Spleen (tissue), 11 donors: ENCODE data around the gene CLMP. TPM values are rescaled to one million over a fixed set of nuclear protein-coding genes. Genes with fewer than 3 reads are reported as not detected.
"Not testable (repeated sequence)": the region's sequence is repeated elsewhere in the genome, so short reads cannot be mapped to it uniquely, and the experiment has no call there.

Source experiments
- DNase-seq: peaks from one replicate; pipeline ENCODE4 v3.0.0-alpha.2; 2020
- H3K27ac ChIP-seq, 8 donors: fragments of 200-600 bp; sonication (generic) in 7 of 8; 1 replicate in 4 of 8; 2 replicates in 4 of 8; pipeline versions ENCODE4 v1.5.0 to v1.8.0; 2016 to 2021; ENCODE audit warnings: inconsistent platforms in 4 of 8, mild to moderate bottlenecking in 4 of 8, moderate library complexity in 1 of 8
- H3K27me3 ChIP-seq, 7 donors: fragments of 200-600 bp; sonication (generic) in 6 of 7; replicated peaks in 1 of 7; 1 replicate in 4 of 7; 2 replicates in 3 of 7; pipeline versions ENCODE4 v1.5.0 to v1.8.0; 2016 to 2021; ENCODE audit warnings: inconsistent platforms in 3 of 7, mild to moderate bottlenecking in 1 of 7
- H3K36me3 ChIP-seq, 6 donors: fragments of 200-600 bp; sonication (generic) in 5 of 6; 1 replicate in 4 of 6; 2 replicates in 2 of 6; pipeline versions ENCODE4 v1.5.0 to v1.8.0; 2016 to 2021; ENCODE audit warnings: inconsistent platforms in 2 of 6
- H3K4me1 ChIP-seq, 6 donors: fragments of 200-600 bp; sonication (generic) in 5 of 6; 1 replicate in 3 of 6; 2 replicates in 3 of 6; pipeline versions ENCODE4 v1.5.0 to v1.8.0; 2016 to 2021; ENCODE audit warnings: inconsistent platforms in 3 of 6
- H3K4me3 ChIP-seq, 8 donors: fragments of 200-600 bp; sonication (generic) in 7 of 8; 1 replicate in 4 of 8; 2 replicates in 4 of 8; pipeline versions ENCODE4 v1.5.0 to v1.8.0; 2016 to 2021; ENCODE audit warnings: inconsistent platforms in 4 of 8, mild to moderate bottlenecking in 4 of 8, moderate library complexity in 2 of 8
- H3K9me3 ChIP-seq, 8 donors: fragments of 200-600 bp; sonication (generic) in 7 of 8; 1 replicate in 4 of 8; 2 replicates in 4 of 8; pipeline versions ENCODE4 v1.5.0 to v1.8.0; 2016 to 2021; ENCODE audit warnings: inconsistent platforms in 4 of 8
- CTCF ChIP-seq, 11 experiments: fragments of 200-600 bp in 7 of 11; fragments of 450-650 bp in 4 of 11; sonication (generic) in 4 of 11; IDR thresholded peaks in 8 of 11; conservative IDR thresholded peaks in 3 of 11; 1 replicate in 7 of 11; 2 replicates in 4 of 11; pipeline versions ENCODE4 v1.4.0 to v1.8.0; 2016 to 2021; ENCODE audit warnings: antibody characterized with exemption in 11 of 11, inconsistent platforms in 4 of 11, mild to moderate bottlenecking in 1 of 11
- POLR2A ChIP-seq, 3 donors: fragments of 450-650 bp; IDR thresholded peaks; one replicate each; pipeline ENCODE4 v1.5.1; 2017; ENCODE audit warnings: antibody characterized with exemption in 3 of 3, mild to moderate bottlenecking in 1 of 3
- POLR2AphosphoS5 ChIP-seq, 3 donors: sonication (generic); formaldehyde crosslinking; IDR thresholded peaks; one replicate each; pipeline ENCODE4 v1.5.1; 2017; ENCODE audit warnings: antibody characterized with exemption in 3 of 3
- WGBS, 5 donors: extraction: QIAGEN DNeasy Blood & Tissue Kit in 3 of 5; methylation state at CpG; one replicate each; pipeline versions ENCODE4 v1.1.5 to v1.1.7; 2013 to 2018; 5-methylcytosine and 5-hydroxymethylcytosine counted together
- intact Hi-C: fragments of 100-400 bp; cut with DNase I; formaldehyde crosslinking; loops from one replicate; pipeline ENCODE4 v1.15.0; 2023; ENCODE audit warnings: low total_unique reads
- polyA plus RNA-seq, 3 donors: library from polyadenylated mRNA; stranded (reverse); fragments of 200-250 nt; gene quantifications; one replicate each; pipeline ENCODE4 v1.2.1, GENCODE V29; 2013
- total RNA-seq, 7 donors: library from RNA; depleted of rRNA in 3 of 7; stranded (reverse); fragments of >200 nt in 3 of 7; fragmentation: NEBNext Ultra II Directional in 4 of 7; extraction: Animal tissue kit (Norgen Biotek cat#: 25700) in 4 of 7; gene quantifications; one replicate each; pipeline versions ENCODE4 v1.1.0 to v1.2.1, GENCODE V29; 2016 to 2021
- donor health status: healthy with polysubstance abuse.
- donor health status: DM: no; HTN: no; CAD: no; lungs with moderate emphysema.
- donor health status: DM: no; HTN: no; CAD: no.
- donor health status: Bipolar disorder and iron deficiency.
- donor health status: healthy.
- donor health status: DM: no; HTN: no; CAD: no.
- donor health status: DM: yes; HTN: yes; CAD: no.

The CLMP gene
- total and polyA plus RNA-seq, 10 donors, result 3.1 to 36.5 (median 13.1) TPM

GRCh38 chr11:123061403-123062157 lies 133.5 kb downstream of the CLMP start, which contains the start of gene HSPA8:
TSS of gene HSPA8 (minus strand) at chr11:123062136. CDS start at chr11:123061324, 812 bp downstream.
- Histone ChIP-seq H3K36me3 (peaks cover 4 to 54% (median 45%) of the 10 kb centered on the region in 6 donors), H3K4me1 (peaks cover 61 to 83% (median 79%) of the 10 kb centered on the region in 6 donors), H3K9me3 (no peaks in the 10 kb centered on the region), H3K4me3 (peak within 1 kb of the TSS; percentile 66 to 100 (median 96)), H3K27ac (peak within 1 kb of the TSS; percentile 99 to 100 (median 100)), H3K27me3 (no peaks in the 10 kb centered on the region)
- WGBS, 5 donors, result 0 to 1% (median 0%) methylated on average over 15 to 45 of the region's 45 CpGs
- TF ChIP-seq POLR2AphosphoS5 (IDR thresholded peaks at IDR 0.05) (peak in 1 of 3 donors; percentile 99), POLR2A (IDR thresholded peaks at IDR 0.05) (peak; percentile 88 to 98 (median 93)), CTCF (IDR thresholded peaks at IDR 0.05 in 8 of 11, conservative IDR thresholded peaks at IDR 0.05 in 3 of 11) (no peak)
- intact Hi-C loops, result no loop called here
- peak; percentile 94 for DNase-seq

DNA sequence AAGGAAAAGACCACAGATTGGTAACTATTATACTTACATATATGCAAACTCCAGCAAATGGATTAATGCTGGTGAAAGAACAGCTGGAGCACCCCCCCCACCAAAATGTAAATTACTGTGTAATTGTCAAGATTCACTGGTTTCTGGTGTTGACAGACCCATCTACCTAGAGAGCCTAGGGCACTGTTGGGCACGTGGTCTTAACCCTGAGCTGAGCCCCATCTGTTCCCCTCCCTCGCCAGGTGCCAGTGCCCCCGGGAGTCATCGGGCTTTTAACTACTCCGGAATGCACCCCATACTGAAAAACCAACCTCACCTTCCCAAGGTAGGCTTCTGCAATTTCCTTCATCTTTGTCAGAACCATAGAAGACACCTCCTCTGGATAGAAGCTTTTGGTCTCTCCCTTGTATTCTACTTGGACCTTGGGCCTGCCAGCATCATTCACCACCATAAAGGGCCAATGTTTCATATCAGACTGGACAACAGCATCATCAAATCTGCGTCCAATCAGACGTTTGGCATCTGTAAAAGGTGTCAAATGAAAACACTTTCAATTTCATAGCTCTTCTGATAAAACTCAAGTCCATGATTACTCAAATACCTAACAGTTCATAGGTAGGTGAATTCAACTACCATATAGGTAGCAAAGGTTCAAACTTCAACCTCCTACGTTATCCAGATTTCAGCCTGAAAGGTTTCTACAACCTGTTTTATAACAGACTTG lies 134.6 kb downstream of the CLMP start:
- no peak for DNase-seq
- TF ChIP-seq CTCF (IDR thresholded peaks at IDR 0.05 in 8 of 11, conservative IDR thresholded peaks at IDR 0.05 in 3 of 11), result no peak
- no peaks in the 10 kb centered on the region for H3K9me3 ChIP-seq
- intact Hi-C loops, result no loop called here
- peak overlapping the region; percentile 66 to 100 (median 96) for H3K4me3 ChIP-seq
- H3K4me1 ChIP-seq, result peaks cover 64 to 83% (median 80%) of the 10 kb centered on the region in 6 donors
- H3K27me3 ChIP-seq, result no peaks in the 10 kb centered on the region
- H3K36me3 ChIP-seq, result peaks cover 4 to 65% (median 56%) of the 10 kb centered on the region in 6 donors
- 1 to 4% (median 2%) methylated on average over 8 of the region's 8 CpGs for WGBS, 5 donors
- H3K27ac ChIP-seq, result peak overlapping the region in 7 of 8 donors; percentile 9 to 100 (median 100)

- intact Hi-C loops, result loop anchor here (10.0 kb wide), 1 partner anchor 194 kb away; no protein-coding TSS in a partner anchor
- H3K4me1 ChIP-seq, result peaks cover 67 to 83% (median 80%) of the 10 kb centered on the region in 6 donors
- DNase-seq, H3K27me3 ChIP-seq, H3K9me3 ChIP-seq: not testable (repeated sequence)
- 36 to 48% (median 44%) methylated on average over 18 of the region's 18 CpGs for WGBS, 5 donors
- peaks cover 4 to 69% (median 65%) of the 10 kb centered on the region in 6 donors for H3K36me3 ChIP-seq
- peak overlapping the region in 7 of 8 donors; percentile 9 to 100 (median 100) for H3K27ac ChIP-seq
- peak overlapping the region; percentile 66 to 100 (median 96) for H3K4me3 ChIP-seq
Measured at GRCh38 chr11:123059041-123059920, 135.8 kb downstream of the CLMP start.

- Histone ChIP-seq H3K4me1 (peaks cover 65 to 82% (median 76%) of the 10 kb centered on the region in 6 donors), H3K9me3 (no peaks in the 10 kb centered on the region), H3K36me3 (peaks cover 4 to 83% (median 77%) of the 10 kb centered on the region in 6 donors), H3K27ac (peak overlapping the region in 6 of 8 donors; percentile 19 to 100 (median 100)), H3K4me3 (peak overlapping the region in 5 of 8 donors; percentile 4 to 100 (median 91)), H3K27me3 (no peaks in the 10 kb centered on the region)
- intact Hi-C loops, result loop anchor here (10.0 kb wide), 1 partner anchor 193 kb away; no protein-coding TSS in a partner anchor
- TF ChIP-seq POLR2A (IDR thresholded peaks at IDR 0.05) (no peak), CTCF (IDR thresholded peaks at IDR 0.05 in 8 of 11, conservative IDR thresholded peaks at IDR 0.05 in 3 of 11) (no peak), POLR2AphosphoS5 (IDR thresholded peaks at IDR 0.05) (no peak)
- DNase-seq, result no peak
- WGBS, 5 donors, result 61 to 72% (median 71%) methylated on average over 5 of the region's 5 CpGs
Measured at GRCh38 chr11:123057661-123058305, 137.3 kb downstream of the CLMP start.
